Astrocyte (in vitro differentiated cells and primary cell): ENCODE data around the gene KIF21B.

Experiments used
- CTCF ChIP-seq: IDR thresholded peaks from 2 replicates; pipeline ENCODE4 v1.5.1; 2011; ENCODE audit warnings: low read depth, mild to moderate bottlenecking, inconsistent platforms, low read length, moderate library complexity; ENCODE audit not compliant: insufficient read depth
- EZH2 ChIP-seq: IDR thresholded peaks from 2 replicates; pipeline ENCODE4 v1.6.1; 2012; ENCODE audit warnings: mild to moderate bottlenecking, low read length, inconsistent platforms; ENCODE audit not compliant: insufficient read depth

DNA sequence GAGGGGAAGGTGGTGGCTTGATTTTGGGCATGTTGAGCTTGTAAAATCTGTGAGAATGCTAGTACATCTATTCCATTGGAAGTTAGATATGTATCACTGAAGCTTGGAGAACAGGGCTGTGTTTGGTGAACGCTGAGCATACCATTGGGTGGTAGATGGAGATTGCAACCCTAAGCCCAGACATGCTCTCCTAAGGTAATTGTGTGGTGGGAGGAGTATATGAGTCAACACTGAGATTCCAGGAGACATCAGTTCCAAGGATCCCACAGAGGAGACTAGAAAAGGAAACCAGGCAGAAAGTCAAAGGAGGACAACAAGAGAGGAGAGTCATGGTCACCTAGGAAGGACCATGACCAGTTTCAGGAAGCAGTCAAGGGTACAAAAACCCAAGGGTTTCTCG is 60.4 kb downstream of the KIF21B start:
- TF ChIP-seq CTCF (no peak), EZH2 (no peak)
